Measurements from ENCODE around the gene HDHD2. TPM values are rescaled to one million over a fixed set of nuclear protein-coding genes. Genes with fewer than 3 reads are reported as not detected.

The HDHD2 gene
- total and polyA plus RNA-seq, 10 donors = 19.7 to 39.6 (median 30.2) TPM

GRCh38 chr18:47168913-47169312 lies 18.6 kb upstream of the HDHD2 start:
- 76 to 91% (median 79%) methylated on average over 1 of the region's 1 CpG for WGBS, 5 donors
- Histone ChIP-seq H3K9me3 (no peaks in the 10 kb centered on the region), H3K4me1 (peaks cover 3 to 62% (median 17%) of the 10 kb centered on the region in 6 donors), H3K27ac (no peak overlapping the region), H3K27me3 (replicated peaks in 1 of 7) (no peaks in the 10 kb centered on the region), H3K4me3 (no peak overlapping the region), H3K36me3 (no peaks in the 10 kb centered on the region)
- intact Hi-C loops (cut with DNase I; ENCODE audit: low total_unique reads) = no loop called here
- TF ChIP-seq POLR2AphosphoS5 (IDR thresholded peaks at IDR 0.05) = no peak
- no peak for TF ChIP-seq CTCF (IDR thresholded peaks at IDR 0.05 in 8 of 11, conservative IDR thresholded peaks at IDR 0.05 in 3 of 11)
- no peak for TF ChIP-seq POLR2A (IDR thresholded peaks at IDR 0.05)
- DNase-seq = no peak

DNA sequence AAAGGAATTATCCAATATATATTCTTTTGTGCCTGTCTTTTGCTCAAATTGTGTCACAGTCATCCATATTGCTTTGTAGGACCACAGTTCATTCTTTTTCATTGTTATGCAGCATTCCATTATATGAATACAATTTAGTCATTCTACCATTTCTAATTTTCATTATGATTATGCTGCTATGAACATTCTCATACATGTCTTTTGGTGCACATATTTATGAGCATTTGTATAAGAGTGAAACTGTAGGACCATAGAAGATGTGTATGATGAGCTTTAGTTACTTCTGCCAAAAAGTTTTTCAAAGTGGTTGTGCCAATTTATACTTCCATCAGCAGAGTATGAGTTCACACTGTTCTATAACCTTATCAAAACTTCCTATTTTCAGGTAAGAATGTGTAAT lies 18.2 kb upstream of the HDHD2 start:
- intact Hi-C loops (cut with DNase I; ENCODE audit: low total_unique reads) = no loop called here
- DNase-seq = no peak
- TF ChIP-seq POLR2AphosphoS5 (IDR thresholded peaks at IDR 0.05) (no peak), CTCF (IDR thresholded peaks at IDR 0.05 in 8 of 11, conservative IDR thresholded peaks at IDR 0.05 in 3 of 11) (no peak), POLR2A (IDR thresholded peaks at IDR 0.05) (no peak)
- H3K36me3 ChIP-seq = no peaks in the 10 kb centered on the region
- no peak overlapping the region for H3K27ac ChIP-seq
- no peaks in the 10 kb centered on the region for H3K27me3 ChIP-seq (replicated peaks in 1 of 7)
- H3K4me1 ChIP-seq = peaks cover 0 to 62% (median 15%) of the 10 kb centered on the region in 6 donors
- H3K4me3 ChIP-seq = no peak overlapping the region
- no peaks in the 10 kb centered on the region for H3K9me3 ChIP-seq

- H3K4me3 ChIP-seq = no peak overlapping the region
- H3K9me3 ChIP-seq = no peaks in the 10 kb centered on the region
- no peak for DNase-seq
- no peaks in the 10 kb centered on the region for H3K27me3 ChIP-seq (replicated peaks in 1 of 7)
- H3K4me1 ChIP-seq = peaks cover 0 to 48% (median 7%) of the 10 kb centered on the region in 6 donors
- TF ChIP-seq POLR2A (IDR thresholded peaks at IDR 0.05) (no peak), POLR2AphosphoS5 (IDR thresholded peaks at IDR 0.05) (no peak), CTCF (IDR thresholded peaks at IDR 0.05 in 8 of 11, conservative IDR thresholded peaks at IDR 0.05 in 3 of 11) (no peak)
- H3K36me3 ChIP-seq = peaks cover 0 to 5% (median 0%) of the 10 kb centered on the region in 6 donors
- WGBS, 5 donors = 84 to 93% (median 85%) methylated on average over 2 of the region's 2 CpGs
- no peak overlapping the region for H3K27ac ChIP-seq
- intact Hi-C loops (cut with DNase I; ENCODE audit: low total_unique reads) = no loop called here
Measured at GRCh38 chr18:47166294-47166693, 16.0 kb upstream of the HDHD2 start.

- Histone ChIP-seq H3K4me3 (no peak overlapping the region), H3K36me3 (peaks cover 0 to 5% (median 0%) of the 10 kb centered on the region in 6 donors), H3K27ac (no peak overlapping the region), H3K4me1 (peaks cover 0 to 44% (median 7%) of the 10 kb centered on the region in 6 donors), H3K27me3 (replicated peaks in 1 of 7) (no peaks in the 10 kb centered on the region), H3K9me3 (no peaks in the 10 kb centered on the region)
- no peak for DNase-seq
- TF ChIP-seq POLR2AphosphoS5 (IDR thresholded peaks at IDR 0.05) = no peak
- TF ChIP-seq CTCF (IDR thresholded peaks at IDR 0.05 in 8 of 11, conservative IDR thresholded peaks at IDR 0.05 in 3 of 11) = no peak
- no peak for TF ChIP-seq POLR2A (IDR thresholded peaks at IDR 0.05)
- intact Hi-C loops (cut with DNase I; ENCODE audit: low total_unique reads) = no loop called here
- 65 to 73% (median 68%) methylated on average over 5 of the region's 5 CpGs for WGBS, 5 donors
Measured at GRCh38 chr18:47163241-47163640, 12.9 kb upstream of the HDHD2 start.

All from spleen (tissue), 11 donors.